PC-9 (cell line): ENCODE measurements around the gene TMEM117. TPM values are rescaled to one million over a fixed set of nuclear protein-coding genes. Genes with fewer than 3 reads are reported as not detected.

Experiments
- BruUV-seq: library from RNA; stranded (reverse); fragments of 400-500 nt; replicated peaks from 2 replicates; lab custom pipeline; 2021; lab: Mats Ljungman, UMichigan
- CTCF ChIA-PET: fragments of 300-600 bp; sonication (Branson Sonifier 250); formaldehyde crosslinking; loops from one replicate; lab custom pipeline; 2022; ENCODE audit warnings: antibody characterized with exemption; lab: Charles Lee
- POLR2A ChIA-PET: fragments of 300-600 bp; sonication (Branson Sonifier 250); formaldehyde crosslinking; loops from one replicate; lab custom pipeline; 2022; ENCODE audit warnings: antibody characterized with exemption; ENCODE audit not compliant: unreplicated experiment; lab: Charles Lee
- DNase-seq, 2 experiments: peaks; one replicate each; pipeline versions ENCODE4 v3.0.0 to v3.0.0-alpha.2; 2015 to 2022; ENCODE audit warnings: mixed read lengths in 1 of 2
- H2AFZ ChIP-seq: fragments of 200-600 bp; sonication (generic); 2 replicates; pipeline ENCODE4 v1.8.1; 2017; ENCODE audit warnings: antibody characterized with exemption
- H3F3A ChIP-seq: fragments of 200-600 bp; sonication (generic); 2 replicates; pipeline ENCODE4 v1.8.1; 2017; ENCODE audit warnings: antibody characterized with exemption, mild to moderate bottlenecking, low read depth; ENCODE audit not compliant: insufficient read depth
- H3K27ac ChIP-seq: fragments of 200-600 bp; sonication (generic); 2 replicates; pipeline ENCODE4 v1.6.1; 2016; ENCODE audit warnings: mixed run types
- H3K27me3 ChIP-seq: fragments of 200-600 bp; sonication (generic); 2 replicates; pipeline ENCODE4 v1.6.1; 2016; ENCODE audit warnings: low read depth, mixed run types; ENCODE audit not compliant: insufficient read depth
- H3K36me3 ChIP-seq: fragments of 200-600 bp; sonication (generic); 2 replicates; pipeline ENCODE4 v1.6.1; 2016; ENCODE audit warnings: low read depth, mixed run types
- H3K4me1 ChIP-seq: fragments of 200-600 bp; sonication (generic); replicated peaks from 2 replicates; pipeline ENCODE4 v1.6.1; 2016; ENCODE audit warnings: mixed run types; ENCODE audit not compliant: insufficient read depth
- H3K4me2 ChIP-seq: fragments of 200-600 bp; sonication (generic); 2 replicates; pipeline ENCODE4 v1.6.1; 2017; ENCODE audit warnings: mixed run types
- H3K4me3 ChIP-seq: fragments of 200-600 bp; sonication (generic); 2 replicates; pipeline ENCODE4 v1.6.1; 2016; ENCODE audit warnings: mixed run types
- H3K79me2 ChIP-seq: fragments of 200-600 bp; sonication (generic); 2 replicates; pipeline ENCODE4 v1.6.1; 2017; ENCODE audit warnings: low read depth, mixed run types
- H3K9me2 ChIP-seq: fragments of 200-600 bp; sonication (generic); 2 replicates; pipeline ENCODE4 v1.8.1; 2017; ENCODE audit warnings: mild to moderate bottlenecking; ENCODE audit not compliant: insufficient read depth
- H3K9me3 ChIP-seq: fragments of 200-600 bp; sonication (generic); 2 replicates; pipeline ENCODE4 v1.8.1; 2016; ENCODE audit warnings: low read depth; ENCODE audit not compliant: insufficient read depth
- H4K20me1 ChIP-seq: fragments of 200-600 bp; sonication (generic); 2 replicates; pipeline ENCODE4 v1.8.1; 2017; ENCODE audit not compliant: insufficient read depth
- CTCF ChIP-seq: fragments of 200-600 bp; sonication (generic); conservative IDR thresholded peaks from 2 replicates; pipeline ENCODE4 v1.6.1; 2017; ENCODE audit warnings: mixed run types, antibody characterized with exemption, mild to moderate bottlenecking, moderate library complexity
- EZH2 ChIP-seq: fragments of 200-600 bp; sonication (generic); IDR thresholded peaks from 2 replicates; pipeline ENCODE4 v1.8.0; 2017; ENCODE audit warnings: antibody characterized with exemption, low read depth
- intact Hi-C: fragments of 100-400 bp; cut with micrococcal nuclease; formaldehyde crosslinking; loops from one replicate; pipeline ENCODE4 v1.10.0; 2022; ENCODE audit not compliant: unreplicated experiment
- total RNA-seq: library from RNA; stranded (reverse); gene quantifications from 2 replicates; pipeline ENCODE4 v1.2.3, GENCODE V29; 2021

Gene TMEM117
- total RNA-seq, 1 experiment from 2014 or later: 2.0 TPM

GRCh38 chr12:44335030-44335429, 499.1 kb downstream of the TMEM117 start:
- Histone ChIP-seq H2AFZ (no peak overlapping the region), H4K20me1 (no peaks in the 10 kb centered on the region), H3K36me3 (no peaks in the 10 kb centered on the region), H3K79me2 (no peaks in the 10 kb centered on the region), H3K4me2 (no peak overlapping the region), H3K9me2 (no peaks in the 10 kb centered on the region), H3K9me3 (no peaks in the 10 kb centered on the region), H3K4me1 (no peaks in the 10 kb centered on the region), H3K27ac (no peak overlapping the region), H3K4me3 (no peak overlapping the region), H3K27me3 (no peaks in the 10 kb centered on the region), H3F3A (no peaks in the 10 kb centered on the region)
- no TSS peak for BruUV-seq
- TF ChIP-seq EZH2 (no peak), CTCF (no peak)
- CTCF ChIA-PET: no interaction called here
- POLR2A ChIA-PET: no interaction called here
- intact Hi-C loops: no loop called here
- no peak for DNase-seq

- POLR2A ChIA-PET: no interaction called here
- H3K9me2 ChIP-seq: no peaks in the 10 kb centered on the region
- no peaks in the 10 kb centered on the region for H3K27me3 ChIP-seq
- no peaks in the 10 kb centered on the region for H3K9me3 ChIP-seq
- no peak overlapping the region for H3K4me2 ChIP-seq
- no peaks in the 10 kb centered on the region for H3F3A ChIP-seq
- BruUV-seq: no TSS peak
- DNase-seq: no peak
- H3K27ac ChIP-seq: no peak overlapping the region
- H3K4me3 ChIP-seq: no peak overlapping the region
- intact Hi-C loops: no loop called here
- CTCF ChIA-PET: no interaction called here
- H2AFZ ChIP-seq: no peak overlapping the region
- TF ChIP-seq CTCF (no peak), EZH2 (no peak)
- H4K20me1 ChIP-seq: no peaks in the 10 kb centered on the region
- H3K4me1 ChIP-seq: no peaks in the 10 kb centered on the region
- H3K79me2 ChIP-seq: no peaks in the 10 kb centered on the region
- H3K36me3 ChIP-seq: no peaks in the 10 kb centered on the region
Measured at GRCh38 chr12:44336577-44336976, 500.7 kb downstream of the TMEM117 start.

GRCh38 chr12:44342371-44342770, 506.5 kb downstream of the TMEM117 start:
- H3K9me3 ChIP-seq: no peaks in the 10 kb centered on the region
- H2AFZ ChIP-seq: no peak overlapping the region
- H3K36me3 ChIP-seq: no peaks in the 10 kb centered on the region
- intact Hi-C loops: no loop called here
- H3K9me2 ChIP-seq: no peaks in the 10 kb centered on the region
- no peak overlapping the region for H3K4me3 ChIP-seq
- ChIA-PET CTCF (no interaction called here), POLR2A (interaction anchor here (0.5 kb wide), 1 partner anchor 1280 kb away, joined by 5 read pairs; no protein-coding TSS in a partner anchor)
- no peak for DNase-seq
- H3K27me3 ChIP-seq: no peaks in the 10 kb centered on the region
- TF ChIP-seq CTCF (no peak), EZH2 (no peak)
- no TSS peak for BruUV-seq
- H3K79me2 ChIP-seq: no peaks in the 10 kb centered on the region
- no peaks in the 10 kb centered on the region for H3K4me1 ChIP-seq
- H3K27ac ChIP-seq: no peak overlapping the region
- H3F3A ChIP-seq: no peaks in the 10 kb centered on the region
- no peaks in the 10 kb centered on the region for H4K20me1 ChIP-seq
- no peak overlapping the region for H3K4me2 ChIP-seq
